Frontal cortex (tissue), 4 donors: Measurements from ENCODE around the gene FAM181B. TPM values are rescaled to one million over a fixed set of nuclear protein-coding genes. Genes with fewer than 3 reads are reported as not detected.
"Not testable (repeated sequence)": the region's sequence is repeated elsewhere in the genome, so short reads cannot be mapped to it uniquely, and the experiment has no call there.

Source experiments
- DNase-seq, 2 donors: peaks; one replicate each; pipeline ENCODE4 v3.0.0; 2012; ENCODE audit warnings: low spot score in 2 of 2
- FAIRE-seq: peaks from 2 replicates; lab custom pipeline; 2012; peaks lifted over from hg19 to GRCh38; lab: Jason Lieb, UNC
- small RNA-seq: library from RNA; depleted of rRNA; stranded (forward); fragments of <200 nt; gene quantifications from one replicate; pipeline ENCODE3, GENCODE V24; 2014
- total RNA-seq: library from RNA; depleted of rRNA; stranded (reverse); fragments of >200 nt; gene quantifications from one replicate; pipeline ENCODE4 v1.2.3, GENCODE V29; 2014
- donor health status: control.
- donor health status: control.
- donor health status: control.

FAM181B gene
- total RNA-seq, 1 donor from 2014 or later, result 13.0 TPM

DNA sequence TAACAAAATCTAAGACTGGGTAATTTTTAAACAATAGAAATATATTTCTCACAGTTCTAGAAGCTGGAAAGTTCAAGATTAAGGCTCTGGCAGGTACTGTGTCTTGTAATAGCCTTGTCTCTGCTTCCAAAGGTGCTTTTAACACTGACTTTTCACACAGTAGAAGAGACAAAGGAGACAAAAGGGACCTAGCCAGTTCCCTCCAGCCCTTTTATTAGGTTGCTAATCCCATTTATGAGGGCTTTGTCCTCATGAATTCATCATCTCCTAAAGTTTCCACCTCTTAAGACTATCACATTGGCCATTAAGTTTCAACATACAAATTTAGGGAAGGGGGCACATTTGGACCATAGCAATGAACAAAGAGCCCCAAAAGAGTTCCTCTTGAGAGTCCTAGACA, 40.7 kb downstream of the FAM181B start:
- no peak for FAIRE-seq
- no peak for DNase-seq

DNA sequence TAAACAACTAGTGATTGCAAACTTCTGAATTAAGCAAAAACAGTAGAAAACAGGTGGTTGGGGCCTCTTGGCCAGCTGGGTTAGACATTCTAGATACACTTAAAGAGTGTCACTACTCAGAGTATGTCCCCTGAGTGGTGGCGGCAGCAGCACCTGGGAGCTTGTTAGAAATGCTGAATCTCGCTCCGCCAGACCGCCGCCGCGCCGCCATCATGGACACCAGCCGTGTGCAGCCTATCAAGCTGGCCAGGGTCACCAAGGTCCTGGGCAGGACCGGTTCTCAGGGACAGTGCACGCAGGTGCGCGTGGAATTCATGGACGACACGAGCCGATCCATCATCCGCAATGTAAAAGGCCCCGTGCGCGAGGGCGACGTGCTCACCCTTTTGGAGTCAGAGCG, 44.3 kb downstream of the FAM181B start:
- not testable (repeated sequence) for DNase-seq, FAIRE-seq

- FAIRE-seq (no peak), DNase-seq (no peak)
These were observed 47.5 kb downstream of the FAM181B start for GRCh38 chr11:82686211-82686610.

- DNase-seq (no peak), FAIRE-seq (no peak)
These were observed 50.6 kb downstream of the FAM181B start for GRCh38 chr11:82683029-82683428.

GRCh38 chr11:82682003-82682751, 51.5 kb downstream of the FAM181B start:
- FAIRE-seq (no peak), DNase-seq (peak in 1 of 2 donors; percentile 15)

- no peak for FAIRE-seq
- no peak for DNase-seq
These were observed 53.4 kb downstream of the FAM181B start for GRCh38 chr11:82680252-82680651.

Small RNAs within 50 kb of the gene (small RNA-seq; reads per million reads assigned to genes)
- gene RPS28P7, result 0.56 reads per million, percentile 44 among the genes with 10 or more reads in this experiment

Other genes starting within 250 kb of the FAM181B start
- 28.1 TPM for gene PRCP, start 166.6 kb upstream of the FAM181B start, total RNA-seq
- gene DDIAS, start 167.9 kb upstream of the FAM181B start, total RNA-seq, result 1.6 TPM